RWPE2 (cell line): ENCODE data around the gene PSMC4.

Source experiments
- ATAC-seq: fragments of 200-7000 bp; cut with Tn5 transposase; 3 replicates; pipeline ENCODE4 v1.9.1; 2021; ENCODE audit warnings: low read depth
- DNase-seq: peaks from one replicate; pipeline ENCODE4 v3.0.0-alpha.2; 2020; ENCODE audit warnings: low spot score
- H3K27ac ChIP-seq: fragments of 450-650 bp; 2 replicates; pipeline ENCODE4 v1.5.1; 2017; ENCODE audit warnings: mild to moderate bottlenecking; ENCODE audit not compliant: poor library complexity, severe bottlenecking
- H3K27me3 ChIP-seq: fragments of 250-450 bp; sonication (Bioruptor Pico); 2 replicates; pipeline ENCODE4 v1.5.1; 2021; ENCODE audit warnings: mild to moderate bottlenecking, moderate library complexity; ENCODE audit not compliant: insufficient read depth, poor library complexity, severe bottlenecking
- H3K36me3 ChIP-seq: fragments of 250-450 bp; sonication (Bioruptor Pico); 2 replicates; pipeline ENCODE4 v1.5.1; 2020; ENCODE audit warnings: low read depth, mild to moderate bottlenecking, moderate library complexity
- H3K4me1 ChIP-seq: fragments of 250-450 bp; sonication (Bioruptor Pico); 2 replicates; pipeline ENCODE4 v1.5.1; 2021; ENCODE audit warnings: mild to moderate bottlenecking, moderate library complexity; ENCODE audit not compliant: insufficient read depth, poor library complexity, severe bottlenecking
- H3K4me3 ChIP-seq: fragments of 250-450 bp; sonication (Bioruptor Pico); 2 replicates; pipeline ENCODE4 v1.5.1; 2021; ENCODE audit warnings: mild to moderate bottlenecking, moderate library complexity; ENCODE audit not compliant: severe bottlenecking
- H3K9me3 ChIP-seq: fragments of 250-450 bp; sonication (Bioruptor Pico); 2 replicates; pipeline ENCODE4 v1.5.1; 2021; ENCODE audit warnings: mild to moderate bottlenecking, moderate library complexity; ENCODE audit not compliant: severe bottlenecking
- TF ChIP-seq, protein P1 (sequence below): fragments of 450-650 bp; IDR thresholded peaks from one replicate; pipeline ENCODE4 v1.5.1; 2017; ENCODE audit warnings: mild to moderate bottlenecking, moderate library complexity; ENCODE audit not compliant: poor library complexity, severe bottlenecking

PSMC4 gene

DNA sequence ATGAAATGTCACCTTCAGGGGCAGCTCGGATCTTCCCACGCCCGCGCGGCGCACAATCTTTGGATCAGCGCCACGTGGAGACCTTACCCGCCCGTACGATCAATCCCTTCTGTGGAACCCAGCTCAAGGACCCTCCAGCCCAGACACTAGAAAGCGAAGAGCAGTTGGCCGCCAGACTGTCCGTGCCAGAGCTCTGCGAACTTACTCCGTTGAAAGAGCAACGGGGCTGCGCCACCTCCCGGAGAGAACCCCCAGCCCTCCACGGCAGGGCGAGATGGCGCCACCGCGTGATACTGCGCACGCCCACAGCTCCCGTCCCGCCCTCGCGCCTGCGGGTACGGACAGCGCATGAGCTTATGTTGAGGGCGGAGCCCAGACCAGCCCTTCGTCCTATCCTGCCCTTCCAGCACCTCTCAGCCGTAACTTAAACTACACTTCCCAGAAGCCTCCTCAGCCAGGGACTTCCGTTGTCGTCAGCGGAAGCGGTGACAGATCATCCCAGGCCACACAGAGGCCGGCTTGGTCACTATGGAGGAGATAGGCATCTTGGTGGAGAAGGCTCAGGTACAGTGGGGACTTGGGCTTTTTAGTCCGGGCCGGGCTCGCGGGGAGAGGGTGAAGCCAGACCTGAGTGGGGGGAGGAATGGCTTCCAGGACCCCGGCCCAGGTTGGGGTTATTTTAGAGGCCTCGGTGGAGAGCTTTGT, at the start of gene PSMC4:
Gene PSMC4, plus strand, starts transcription at position 491 of the 705 bp plus-strand sequence. Its CDS starts 38 bp downstream, at position 529.
- Histone ChIP-seq H3K27me3 (no peaks in the 10 kb centered on the region), H3K4me3 (peak within 1 kb of the TSS; percentile 63), H3K36me3 (peaks cover 45% of the 10 kb centered on the region), H3K4me1 (peaks cover 13% of the 10 kb centered on the region), H3K27ac (peak within 1 kb of the TSS; percentile 62), H3K9me3 (no peaks in the 10 kb centered on the region)
- ATAC-seq = peak; percentile 98
- TF ChIP-seq, protein P1, sequence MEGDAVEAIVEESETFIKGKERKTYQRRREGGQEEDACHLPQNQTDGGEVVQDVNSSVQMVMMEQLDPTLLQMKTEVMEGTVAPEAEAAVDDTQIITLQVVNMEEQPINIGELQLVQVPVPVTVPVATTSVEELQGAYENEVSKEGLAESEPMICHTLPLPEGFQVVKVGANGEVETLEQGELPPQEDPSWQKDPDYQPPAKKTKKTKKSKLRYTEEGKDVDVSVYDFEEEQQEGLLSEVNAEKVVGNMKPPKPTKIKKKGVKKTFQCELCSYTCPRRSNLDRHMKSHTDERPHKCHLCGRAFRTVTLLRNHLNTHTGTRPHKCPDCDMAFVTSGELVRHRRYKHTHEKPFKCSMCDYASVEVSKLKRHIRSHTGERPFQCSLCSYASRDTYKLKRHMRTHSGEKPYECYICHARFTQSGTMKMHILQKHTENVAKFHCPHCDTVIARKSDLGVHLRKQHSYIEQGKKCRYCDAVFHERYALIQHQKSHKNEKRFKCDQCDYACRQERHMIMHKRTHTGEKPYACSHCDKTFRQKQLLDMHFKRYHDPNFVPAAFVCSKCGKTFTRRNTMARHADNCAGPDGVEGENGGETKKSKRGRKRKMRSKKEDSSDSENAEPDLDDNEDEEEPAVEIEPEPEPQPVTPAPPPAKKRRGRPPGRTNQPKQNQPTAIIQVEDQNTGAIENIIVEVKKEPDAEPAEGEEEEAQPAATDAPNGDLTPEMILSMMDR = peak; percentile 73
- DNase-seq = peak; percentile 96

- H3K4me1 ChIP-seq = no peaks in the 10 kb centered on the region
- no peak for ATAC-seq
- TF ChIP-seq, protein P1 = no peak
- no peak overlapping the region for H3K4me3 ChIP-seq
- DNase-seq = no peak
- no peaks in the 10 kb centered on the region for H3K36me3 ChIP-seq
- no peaks in the 10 kb centered on the region for H3K9me3 ChIP-seq
- no peak overlapping the region for H3K27ac ChIP-seq
- H3K27me3 ChIP-seq = no peaks in the 10 kb centered on the region
Observed at GRCh38 chr19:39923862-39924261, 47.1 kb upstream of the PSMC4 start.

- ATAC-seq = no peak
- Histone ChIP-seq H3K9me3 (no peaks in the 10 kb centered on the region), H3K4me3 (no peak overlapping the region), H3K27me3 (no peaks in the 10 kb centered on the region), H3K27ac (no peak overlapping the region), H3K36me3 (no peaks in the 10 kb centered on the region), H3K4me1 (no peaks in the 10 kb centered on the region)
- DNase-seq = no peak
- TF ChIP-seq, protein P1 = no peak
Observed at GRCh38 chr19:39924389-39924788, 46.6 kb upstream of the PSMC4 start.

GRCh38 chr19:39924952-39925351, 46.0 kb upstream of the PSMC4 start:
- no peak for ATAC-seq
- H3K36me3 ChIP-seq = no peaks in the 10 kb centered on the region
- TF ChIP-seq, protein P1 = no peak
- H3K4me3 ChIP-seq = no peak overlapping the region
- H3K27me3 ChIP-seq = no peaks in the 10 kb centered on the region
- H3K4me1 ChIP-seq = no peaks in the 10 kb centered on the region
- no peak overlapping the region for H3K27ac ChIP-seq
- H3K9me3 ChIP-seq = no peaks in the 10 kb centered on the region
- no peak for DNase-seq

DNA sequence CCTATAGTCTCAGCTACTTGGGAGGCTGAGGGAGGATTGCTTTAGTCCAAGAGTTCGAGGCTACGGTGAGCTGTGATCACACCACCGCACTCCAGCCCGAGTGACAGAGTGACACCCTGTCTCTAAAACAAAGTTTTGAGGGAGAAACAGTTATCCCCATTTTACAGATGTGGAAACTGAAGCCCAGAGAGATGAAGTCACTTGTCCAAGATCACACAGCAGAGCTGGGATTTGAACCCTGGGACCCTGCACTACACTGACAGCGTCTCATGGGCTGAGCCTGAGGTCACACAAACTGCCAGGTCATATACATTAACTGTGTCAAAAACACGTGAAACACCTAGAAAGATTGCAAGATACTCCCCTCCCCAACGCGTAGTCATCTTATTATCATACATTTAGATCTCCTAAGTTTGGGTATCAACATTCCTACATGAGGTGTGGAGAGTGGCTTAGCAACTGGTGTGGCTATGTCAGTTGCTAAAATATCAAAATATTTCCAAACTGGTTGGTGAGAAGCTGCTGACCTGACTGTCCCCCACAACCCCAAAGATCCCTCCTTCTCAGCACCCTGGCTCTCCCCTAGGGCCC, 44.7 kb upstream of the PSMC4 start:
- Histone ChIP-seq H3K27me3 (peaks cover 2% of the 10 kb centered on the region), H3K36me3 (no peaks in the 10 kb centered on the region), H3K27ac (no peak overlapping the region), H3K4me1 (no peaks in the 10 kb centered on the region), H3K4me3 (no peak overlapping the region), H3K9me3 (no peaks in the 10 kb centered on the region)
- ATAC-seq = no peak
- TF ChIP-seq, protein P1 = no peak
- DNase-seq = no peak
